Activated CD4-positive, alpha-beta T cell treated with anti-CD3 and anti-CD28 coated beads for 4 hours (primary cell): ENCODE data around the gene MANF.

Experiments
- DNase-seq, 2 donors: peaks; one replicate each; pipeline ENCODE4 v3.0.0-alpha.2; 2020

MANF gene

DNA sequence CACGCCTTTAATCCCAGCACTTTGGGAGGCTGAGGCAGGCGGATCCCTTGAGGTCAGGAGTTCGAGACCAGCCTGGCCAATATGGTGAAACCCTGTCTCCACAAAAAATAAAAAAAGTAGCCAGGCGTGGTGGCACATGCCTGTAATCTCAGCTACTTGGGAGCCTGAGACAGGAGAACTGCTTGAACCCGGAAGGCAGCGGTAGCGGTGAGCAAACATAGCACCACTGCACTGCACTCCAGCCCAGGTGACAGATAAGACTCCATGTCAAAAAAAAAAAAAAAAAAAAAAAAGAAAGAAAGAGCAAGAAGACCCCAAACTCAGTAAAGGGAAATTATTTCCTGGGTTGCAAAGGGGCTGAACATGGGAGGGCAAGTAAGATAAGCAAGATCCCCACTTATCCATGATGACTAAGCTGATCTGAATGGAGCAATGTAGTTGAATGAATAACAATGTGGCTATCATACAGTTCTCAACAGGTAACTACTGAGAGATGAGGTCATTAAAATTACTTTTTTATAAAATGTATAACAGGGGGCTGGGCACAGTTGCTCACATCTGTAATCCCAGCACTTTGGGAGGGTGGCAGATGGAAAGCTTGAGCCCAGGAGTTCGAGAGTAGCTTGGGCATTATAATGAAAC lies 52.0 kb downstream of the MANF start:
- DNase-seq: no peak
